Osteoblast (primary cell): Measurements from ENCODE around the gene GLT1D1. TPM values are rescaled to one million over a fixed set of nuclear protein-coding genes. Genes with fewer than 3 reads are reported as not detected.
"Not testable (repeated sequence)": the region's sequence is repeated elsewhere in the genome, so short reads cannot be mapped to it uniquely, and the experiment has no call there.

Experiments
- DNase-seq: peaks from one replicate; pipeline ENCODE4 v3.0.0; 2011; ENCODE audit warnings: low spot score, mixed read lengths; ENCODE audit not compliant: insufficient read length; ENCODE audit errors: missing footprints
- H2AFZ ChIP-seq: 2 replicates; pipeline ENCODE4 v1.6.0; 2011; ENCODE audit warnings: mild to moderate bottlenecking, low read length
- H3K27ac ChIP-seq: 2 replicates; pipeline ENCODE4 v1.5.1; 2011; ENCODE audit warnings: mild to moderate bottlenecking, low read depth, low read length, moderate library complexity
- H3K27me3 ChIP-seq: 2 replicates; pipeline ENCODE4 v1.6.0; 2012; ENCODE audit warnings: mild to moderate bottlenecking, control low read depth, inconsistent platforms, low read length, moderate library complexity; ENCODE audit not compliant: insufficient read depth
- H3K36me3 ChIP-seq: 2 replicates; pipeline ENCODE4 v1.5.1; 2011; ENCODE audit warnings: mild to moderate bottlenecking, low read length, control low read depth, moderate library complexity; ENCODE audit not compliant: insufficient read depth
- H3K4me1 ChIP-seq: 2 replicates; pipeline ENCODE4 v1.5.1; 2011; ENCODE audit warnings: mild to moderate bottlenecking, low read length, control low read depth, moderate library complexity; ENCODE audit not compliant: insufficient read depth
- H3K4me2 ChIP-seq: 2 replicates; pipeline ENCODE4 v1.6.0; 2011; ENCODE audit warnings: mild to moderate bottlenecking, low read length; ENCODE audit not compliant: insufficient read depth
- H3K4me3 ChIP-seq: fragments of 200-600 bp; sonication (generic); 3 replicates; pipeline ENCODE4 v1.5.1; 2012; ENCODE audit warnings: mild to moderate bottlenecking, low read length, inconsistent platforms; ENCODE audit not compliant: insufficient read depth
- H3K79me2 ChIP-seq: 2 replicates; pipeline ENCODE4 v1.6.0; 2012; ENCODE audit warnings: mild to moderate bottlenecking, low read length, control low read depth, inconsistent platforms; ENCODE audit not compliant: insufficient read depth
- H3K9me3 ChIP-seq: 2 replicates; pipeline ENCODE4 v1.5.1; 2011; ENCODE audit warnings: low read depth, low read length, control low read depth
- H4K20me1 ChIP-seq: 2 replicates; pipeline ENCODE4 v1.6.0; 2012; ENCODE audit warnings: mild to moderate bottlenecking, low read length, control low read depth; ENCODE audit not compliant: insufficient read depth
- CTCF ChIP-seq: IDR thresholded peaks from 2 replicates; pipeline ENCODE4 v1.5.1; 2011; ENCODE audit warnings: mild to moderate bottlenecking, low read depth, low read length, moderate library complexity; ENCODE audit errors: extremely low read depth
- total RNA-seq: library from RNA; depleted of rRNA; stranded (reverse); fragments of >200 nt; gene quantifications from 2 replicates; pipeline ENCODE4 v1.2.3, GENCODE V29; 2012

GLT1D1 gene
- total RNA-seq, 1 donor, result not detected

- no peak for TF ChIP-seq CTCF
- Histone ChIP-seq H3K9me3 (no peaks in the 10 kb centered on the region), H3K79me2 (no peaks in the 10 kb centered on the region), H3K4me1 (no peaks in the 10 kb centered on the region), H3K4me2 (no peak overlapping the region), H3K27ac (no peak overlapping the region), H3K4me3 (no peak overlapping the region), H2AFZ (no peak overlapping the region), H3K36me3 (no peaks in the 10 kb centered on the region), H3K27me3 (no peaks in the 10 kb centered on the region), H4K20me1 (no peaks in the 10 kb centered on the region)
- DNase-seq, result peak; percentile 55
These were observed 2.9 kb upstream of the GLT1D1 start for GRCh38 chr12:128850400-128850799.

DNA sequence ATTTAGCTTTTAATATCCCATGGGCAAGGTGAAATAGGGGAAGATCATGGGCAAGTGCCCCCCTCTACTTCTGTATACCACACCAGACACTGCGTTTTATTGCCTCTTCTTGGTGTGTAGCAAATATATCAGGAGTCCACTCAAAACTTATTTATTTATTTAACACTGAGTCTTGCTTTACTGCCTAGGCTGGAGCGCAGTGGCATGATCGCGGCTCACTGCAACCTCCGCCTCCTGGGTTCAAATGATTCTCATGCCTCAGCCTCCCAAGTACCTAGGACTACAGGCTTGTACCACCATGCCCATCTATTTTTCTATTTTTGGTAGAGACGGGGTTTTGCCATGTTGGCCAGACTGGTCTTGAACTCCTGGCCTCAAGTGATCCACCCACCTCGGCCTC is 1.8 kb upstream of the GLT1D1 start:
- not testable (repeated sequence) for H4K20me1 ChIP-seq, H3K79me2 ChIP-seq, H3K4me2 ChIP-seq, H3K27ac ChIP-seq, H3K36me3 ChIP-seq, H3K27me3 ChIP-seq, DNase-seq, H3K9me3 ChIP-seq, H3K4me1 ChIP-seq, H3K4me3 ChIP-seq, H2AFZ ChIP-seq

DNA sequence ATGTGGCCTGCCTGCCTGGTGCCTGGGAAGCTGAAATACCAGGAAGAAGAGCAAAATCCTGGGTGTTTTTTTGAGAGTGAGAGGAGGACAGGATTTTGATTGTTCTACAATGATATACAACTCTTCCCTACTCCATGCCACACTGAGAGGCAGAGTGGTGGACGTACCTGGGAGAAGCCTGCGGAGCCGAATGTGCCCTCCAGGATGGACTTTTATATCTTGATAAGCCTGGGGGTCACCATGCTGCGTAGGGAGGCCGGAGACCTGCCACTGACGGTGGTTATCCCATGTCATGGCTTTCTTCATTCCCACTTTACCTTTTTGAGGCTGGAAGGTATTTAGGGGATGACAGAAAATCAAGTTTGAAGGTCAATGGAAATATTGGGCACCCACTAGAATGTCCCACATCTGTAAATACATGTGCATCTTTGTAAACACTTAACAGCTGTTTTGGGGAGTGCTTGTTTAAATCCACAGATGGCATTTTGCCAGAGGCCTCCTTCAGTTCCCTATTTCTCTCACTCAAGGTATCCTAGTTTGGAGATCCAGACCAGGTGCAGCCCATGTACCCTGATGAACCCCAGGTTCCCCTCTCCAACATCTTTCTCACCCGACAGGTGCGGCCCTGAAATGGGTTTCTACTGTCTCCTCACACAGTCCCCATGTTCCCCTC is 1.1 kb upstream of the GLT1D1 start:
- no peaks in the 10 kb centered on the region for H3K9me3 ChIP-seq
- H3K4me3 ChIP-seq, result no peak overlapping the region
- no peaks in the 10 kb centered on the region for H4K20me1 ChIP-seq
- H3K79me2 ChIP-seq, result no peaks in the 10 kb centered on the region
- H3K4me1 ChIP-seq, result no peaks in the 10 kb centered on the region
- H3K36me3 ChIP-seq, result no peaks in the 10 kb centered on the region
- no peak overlapping the region for H3K27ac ChIP-seq
- H3K27me3 ChIP-seq, result no peaks in the 10 kb centered on the region
- no peak overlapping the region for H3K4me2 ChIP-seq
- DNase-seq, result peak; percentile 70
- no peak overlapping the region for H2AFZ ChIP-seq
- TF ChIP-seq CTCF, result no peak

DNA sequence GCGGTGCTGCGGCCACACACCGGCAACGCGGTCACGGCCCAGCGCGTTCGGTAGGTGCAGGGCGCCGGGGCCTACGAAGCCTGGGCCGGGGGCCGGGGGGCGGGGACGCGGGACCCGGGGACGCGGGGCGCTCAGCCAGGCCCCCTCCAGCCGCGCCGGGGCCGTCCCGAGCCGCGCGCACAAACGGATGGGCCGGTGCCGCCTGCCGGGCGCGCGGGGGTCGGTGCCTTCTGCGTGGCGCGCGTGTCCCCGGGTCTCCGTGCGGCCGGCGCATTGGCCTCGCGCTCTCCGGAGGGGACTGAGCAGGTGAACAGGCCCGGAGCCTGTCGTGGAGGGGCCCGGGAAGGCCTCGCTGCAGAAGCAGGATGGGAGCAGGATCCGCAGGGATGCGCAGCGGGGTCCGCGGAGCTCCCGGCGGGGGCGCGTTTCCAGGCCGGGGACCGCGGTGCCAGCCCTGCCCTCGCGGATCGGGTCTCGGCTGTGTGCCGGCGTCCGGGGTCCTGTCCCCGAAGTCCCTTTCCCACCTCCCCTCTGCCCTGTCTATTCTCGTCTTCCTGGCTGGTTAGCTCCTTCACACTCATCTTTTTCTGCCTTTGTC is 421 bp downstream of the GLT1D1 start:
- no peak overlapping the region for H3K27ac ChIP-seq

More for the DNA sequence above, 421 bp downstream of the GLT1D1 start:
- H3K9me3 ChIP-seq, result no peaks in the 10 kb centered on the region
- no peak overlapping the region for H3K4me3 ChIP-seq
- no peak overlapping the region for H3K4me2 ChIP-seq
- H2AFZ ChIP-seq, result no peak overlapping the region
- H3K27me3 ChIP-seq, result no peaks in the 10 kb centered on the region
- H3K36me3 ChIP-seq, result no peaks in the 10 kb centered on the region
- no peaks in the 10 kb centered on the region for H4K20me1 ChIP-seq
- no peaks in the 10 kb centered on the region for H3K4me1 ChIP-seq
- no peaks in the 10 kb centered on the region for H3K79me2 ChIP-seq
- TF ChIP-seq CTCF, result no peak
- DNase-seq, result peak; percentile 49
